ENCODE measurements around the gene CYP4F2.
"Not testable (repeated sequence)": the region's sequence is repeated elsewhere in the genome, so short reads cannot be mapped to it uniquely, and the experiment has no call there.

The CYP4F2 gene

GRCh38 chr19:15915109-15915508, 17.2 kb upstream of the CYP4F2 start:
- H3K4me3 ChIP-seq (ENCODE audit: low read length): no peak overlapping the region
- no peak for DNase-seq (ENCODE audit: low read depth)
- TF ChIP-seq CTCF (IDR thresholded peaks at IDR 0.05; ENCODE audit: insufficient read depth, low read depth, low read length, missing control alignments): no peak

DNA sequence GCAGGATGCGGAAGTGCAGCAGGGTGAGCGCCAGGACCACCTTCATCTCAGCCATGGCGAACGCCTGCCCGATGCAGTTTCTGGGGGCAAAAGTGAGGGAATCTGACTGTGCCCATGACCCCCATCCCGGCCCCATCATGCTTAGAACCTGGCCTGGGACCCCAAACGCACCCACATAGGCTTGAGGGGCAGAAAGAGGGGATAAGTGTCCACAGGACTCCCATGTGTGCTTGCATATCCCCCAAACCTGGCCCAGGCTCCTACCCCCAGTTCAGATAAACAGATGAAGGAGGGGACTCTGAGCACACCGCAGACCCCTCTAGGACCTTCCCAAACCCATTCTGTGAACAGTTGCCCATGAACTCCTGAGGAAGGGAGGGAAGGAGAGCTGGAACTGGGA, 16.0 kb upstream of the CYP4F2 start:
- H3K4me3 ChIP-seq (ENCODE audit: low read length): no peak overlapping the region
- no peak for TF ChIP-seq CTCF (IDR thresholded peaks at IDR 0.05; ENCODE audit: insufficient read depth, low read depth, low read length, missing control alignments)
- no peak for DNase-seq (ENCODE audit: low read depth)

DNA sequence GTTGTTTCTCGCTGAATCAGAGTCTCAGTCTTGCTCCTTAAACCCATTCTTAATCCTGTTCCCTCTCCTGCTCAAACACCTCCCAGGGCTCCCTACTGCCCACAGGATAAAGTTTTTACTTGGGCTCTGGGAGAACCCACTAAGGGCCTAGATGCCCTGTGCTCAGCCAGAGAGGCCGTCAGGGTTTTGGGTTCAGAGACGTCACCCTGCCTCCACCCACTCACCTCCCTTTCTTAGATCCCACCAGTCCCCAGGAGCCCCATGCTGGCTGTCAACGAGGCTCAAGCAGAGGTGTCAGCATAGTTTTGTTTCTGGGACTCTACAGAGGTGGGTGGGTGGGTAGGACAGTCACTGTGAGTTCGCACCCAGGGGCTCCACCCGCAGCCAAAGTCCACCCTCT, 15.5 kb upstream of the CYP4F2 start:
- TF ChIP-seq CTCF (IDR thresholded peaks at IDR 0.05; ENCODE audit: insufficient read depth, low read depth, low read length, missing control alignments): no peak
- no peak for DNase-seq (ENCODE audit: low read depth)

GRCh38 chr19:15911599-15912235, 13.8 kb upstream of the CYP4F2 start:
- DNase-seq (ENCODE audit: low read depth): no peak
- peak; percentile 14 for TF ChIP-seq CTCF (IDR thresholded peaks at IDR 0.05; ENCODE audit: insufficient read depth, low read depth, low read length, missing control alignments)
- H3K4me3 ChIP-seq (ENCODE audit: low read length): no peak overlapping the region

More for the DNA sequence above, 15.5 kb upstream of the CYP4F2 start:
- no peak overlapping the region for H3K4me3 ChIP-seq (ENCODE audit: low read length)

DNA sequence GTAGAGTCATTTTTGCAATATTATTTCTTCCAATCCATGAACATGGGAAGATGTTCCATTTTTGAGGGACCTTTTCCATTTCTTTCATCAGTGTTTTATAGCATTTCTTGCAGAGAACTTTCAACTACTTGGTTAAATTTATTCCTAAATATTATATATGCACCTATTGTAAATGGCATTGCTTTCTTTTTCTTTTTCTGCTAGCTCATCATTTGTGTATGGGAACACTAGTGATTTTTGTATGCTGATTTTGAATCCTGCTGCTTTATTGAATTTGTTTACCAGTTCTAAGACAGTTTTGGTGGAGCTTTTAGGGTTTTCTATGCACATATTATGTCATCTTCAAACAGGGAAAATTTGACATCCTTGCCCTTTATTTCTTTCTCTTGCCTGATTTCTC, 7.2 kb upstream of the CYP4F2 start:
- no peak overlapping the region for H3K4me3 ChIP-seq (ENCODE audit: low read length)
- TF ChIP-seq CTCF (IDR thresholded peaks at IDR 0.05; ENCODE audit: insufficient read depth, low read depth, low read length, missing control alignments): no peak
- DNase-seq (ENCODE audit: low read depth): no peak

GRCh38 chr19:15902898-15903297, 5.0 kb upstream of the CYP4F2 start:
- DNase-seq (ENCODE audit: low read depth); H3K4me3 ChIP-seq (ENCODE audit: low read length): not testable (repeated sequence)

- no peak overlapping the region for H3K4me3 ChIP-seq (ENCODE audit: low read length)
- TF ChIP-seq CTCF (IDR thresholded peaks at IDR 0.05; ENCODE audit: insufficient read depth, low read depth, low read length, missing control alignments): no peak
- no peak for DNase-seq (ENCODE audit: low read depth)
These were observed 4.4 kb upstream of the CYP4F2 start for GRCh38 chr19:15902254-15902653.

All from epithelial cell of esophagus (primary cell).